Natural killer cell (primary cell): ENCODE measurements around the gene CERS6. TPM values are rescaled to one million over a fixed set of nuclear protein-coding genes. Genes with fewer than 3 reads are reported as not detected.

ENCODE experiments used
- ATAC-seq, 3 donors: fragments of 150-1000 bp in 2 of 3; fragments of 200-7000 bp in 1 of 3; cut with Tn5 transposase; 1 replicate in 1 of 3; 2 replicates in 2 of 3; pipeline ENCODE4 v1.10.0; 2021; ENCODE audit warnings: mild to moderate bottlenecking in 2 of 3, moderate library complexity in 2 of 3
- DNase-seq, 2 donors: peaks; one replicate each; pipeline versions ENCODE4 v3.0.0 to v3.0.0-alpha.2; 2013 to 2021; ENCODE audit warnings: mixed read lengths in 1 of 2
- H3K27ac ChIP-seq: one replicate; pipeline ENCODE4 v1.5.1; 2013; ENCODE audit warnings: mild to moderate bottlenecking, low read length
- H3K27me3 ChIP-seq: one replicate; pipeline ENCODE4 v1.6.1; 2013; ENCODE audit warnings: low read length; ENCODE audit not compliant: control insufficient read depth, insufficient read depth
- H3K36me3 ChIP-seq: one replicate; pipeline ENCODE4 v1.6.1; 2013; ENCODE audit warnings: low read length; ENCODE audit not compliant: control insufficient read depth, insufficient read depth
- H3K4me1 ChIP-seq: one replicate; pipeline ENCODE4 v1.6.1; 2013; ENCODE audit warnings: low read length; ENCODE audit not compliant: control insufficient read depth, insufficient read depth
- H3K4me3 ChIP-seq: one replicate; pipeline ENCODE4 v1.5.1; 2013; ENCODE audit warnings: low read length
- H3K9me3 ChIP-seq: one replicate; pipeline ENCODE4 v1.6.1; 2013; ENCODE audit warnings: low read length; ENCODE audit not compliant: control insufficient read depth, insufficient read depth
- H3K27ac Mint-ChIP-seq, 2 donors: one replicate each; pipeline ENCODE4 v1.8.0; 2022; ENCODE audit warnings: mild to moderate bottlenecking in 2 of 2, mixed read lengths in 2 of 2, moderate library complexity in 1 of 2
- H3K27me3 Mint-ChIP-seq, 2 donors: one replicate each; pipeline ENCODE4 v1.8.0; 2022; ENCODE audit warnings: low read depth in 2 of 2, mixed read lengths in 2 of 2
- H3K36me3 Mint-ChIP-seq: one replicate; pipeline ENCODE4 v1.8.0; 2022; ENCODE audit warnings: mixed read lengths
- H3K4me1 Mint-ChIP-seq, 2 donors: one replicate each; pipeline ENCODE4 v1.8.0; 2022; ENCODE audit warnings: mixed read lengths in 2 of 2
- H3K4me3 Mint-ChIP-seq: one replicate; pipeline ENCODE4 v1.8.0; 2022; ENCODE audit warnings: mild to moderate bottlenecking, moderate library complexity, mixed read lengths
- H3K9me3 Mint-ChIP-seq, 2 donors: one replicate each; pipeline ENCODE4 v1.8.0; 2022; ENCODE audit warnings: mixed read lengths in 2 of 2
- WGBS: methylation state at CpG from one replicate; pipeline ENCODE4 v1.1.7; 2013; ENCODE audit warnings: missing lambda C conversion rate; ENCODE audit not compliant: insufficient coverage; 5-methylcytosine and 5-hydroxymethylcytosine counted together
- intact Hi-C: fragments of 100-400 bp; cut with micrococcal nuclease; formaldehyde crosslinking; loops from one replicate; pipeline ENCODE4 v1.14.2; 2022
- total RNA-seq, 4 donors: library from RNA; stranded (reverse); fragments of 120-200 nt in 1 of 4; gene quantifications; one replicate each; pipeline versions ENCODE4 v1.2.3 to v1.2.4, GENCODE V29; 2013 to 2022
- TF ChIP-seq, protein P1 (sequence below): fragments of 200-600 bp; IDR thresholded peaks from one replicate; pipeline ENCODE4 v1.8.0; 2022; ENCODE audit warnings: antibody characterized with exemption

The CERS6 gene
- total RNA-seq, 3 donors from 2014 or later (not counting 1 experiment from before 2014, with no cell fraction given): 9.1 to 13.5 (median 11.8) TPM

- no peak overlapping the region for H3K4me3 ChIP-seq
- H3K27me3 Mint-ChIP-seq: no peaks in the 10 kb centered on the region
- H3K4me1 ChIP-seq: no peaks in the 10 kb centered on the region
- H3K9me3 Mint-ChIP-seq: no peaks in the 10 kb centered on the region
- peaks cover 5% of the 10 kb centered on the region for H3K36me3 Mint-ChIP-seq
- H3K9me3 ChIP-seq: no peaks in the 10 kb centered on the region
- TF ChIP-seq, protein P1, sequence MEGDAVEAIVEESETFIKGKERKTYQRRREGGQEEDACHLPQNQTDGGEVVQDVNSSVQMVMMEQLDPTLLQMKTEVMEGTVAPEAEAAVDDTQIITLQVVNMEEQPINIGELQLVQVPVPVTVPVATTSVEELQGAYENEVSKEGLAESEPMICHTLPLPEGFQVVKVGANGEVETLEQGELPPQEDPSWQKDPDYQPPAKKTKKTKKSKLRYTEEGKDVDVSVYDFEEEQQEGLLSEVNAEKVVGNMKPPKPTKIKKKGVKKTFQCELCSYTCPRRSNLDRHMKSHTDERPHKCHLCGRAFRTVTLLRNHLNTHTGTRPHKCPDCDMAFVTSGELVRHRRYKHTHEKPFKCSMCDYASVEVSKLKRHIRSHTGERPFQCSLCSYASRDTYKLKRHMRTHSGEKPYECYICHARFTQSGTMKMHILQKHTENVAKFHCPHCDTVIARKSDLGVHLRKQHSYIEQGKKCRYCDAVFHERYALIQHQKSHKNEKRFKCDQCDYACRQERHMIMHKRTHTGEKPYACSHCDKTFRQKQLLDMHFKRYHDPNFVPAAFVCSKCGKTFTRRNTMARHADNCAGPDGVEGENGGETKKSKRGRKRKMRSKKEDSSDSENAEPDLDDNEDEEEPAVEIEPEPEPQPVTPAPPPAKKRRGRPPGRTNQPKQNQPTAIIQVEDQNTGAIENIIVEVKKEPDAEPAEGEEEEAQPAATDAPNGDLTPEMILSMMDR: no peak
- intact Hi-C loops: no loop called here
- no peak overlapping the region for H3K27ac Mint-ChIP-seq
- H3K4me3 Mint-ChIP-seq: no peak overlapping the region
- 100% methylated on average over 4 of the region's 4 CpGs for WGBS
- no peaks in the 10 kb centered on the region for H3K27me3 ChIP-seq
- peaks cover 0 to 4% of the 10 kb centered on the region in 2 donors for H3K4me1 Mint-ChIP-seq
- no peak overlapping the region for H3K27ac ChIP-seq
- DNase-seq: no peak
- ATAC-seq: no peak
- H3K36me3 ChIP-seq: peaks cover 5% of the 10 kb centered on the region
Measured at GRCh38 chr2:168698969-168699368, 242.9 kb downstream of the CERS6 start.

DNA sequence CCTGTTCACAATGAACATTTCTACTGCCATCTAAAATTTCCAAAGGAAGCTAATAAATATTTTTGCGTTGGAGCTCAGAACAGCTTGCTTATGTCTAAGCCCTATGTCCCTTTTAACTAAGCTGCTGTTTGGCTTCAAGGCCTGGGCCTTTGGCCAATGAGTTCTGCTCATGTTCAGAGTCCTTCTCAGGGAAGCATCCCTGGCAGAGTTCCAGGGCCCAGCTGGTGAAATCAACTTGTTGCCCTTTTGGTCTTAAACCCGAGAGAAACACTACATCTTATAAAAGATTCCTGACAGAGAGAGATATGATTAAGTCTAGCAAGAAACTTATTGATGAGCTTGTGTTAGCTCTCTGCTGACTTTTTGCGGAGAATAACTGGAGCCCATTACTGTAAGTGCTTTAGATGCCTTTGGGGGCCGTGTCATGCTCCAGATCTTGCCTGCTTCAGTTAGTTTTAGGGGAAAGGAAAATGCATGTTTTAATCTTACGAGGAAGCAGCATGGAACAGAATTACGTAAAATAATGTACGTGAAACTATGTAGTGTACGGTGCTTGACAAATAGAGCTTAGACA lies 243.9 kb downstream of the CERS6 start:
- intact Hi-C loops: no loop called here
- Histone ChIP-seq H3K27me3 (no peaks in the 10 kb centered on the region), H3K9me3 (no peaks in the 10 kb centered on the region), H3K4me1 (no peaks in the 10 kb centered on the region), H3K4me3 (no peak overlapping the region), H3K27ac (no peak overlapping the region), H3K36me3 (peaks cover 5% of the 10 kb centered on the region)
- peaks cover 1 to 6% of the 10 kb centered on the region in 2 donors for H3K4me1 Mint-ChIP-seq
- H3K4me3 Mint-ChIP-seq: no peak overlapping the region
- H3K27me3 Mint-ChIP-seq: no peaks in the 10 kb centered on the region
- TF ChIP-seq, protein P1: no peak
- peaks cover 5% of the 10 kb centered on the region for H3K36me3 Mint-ChIP-seq
- 98% methylated on average over 8 of the region's 8 CpGs for WGBS
- DNase-seq (no peak), ATAC-seq (no peak)
- H3K9me3 Mint-ChIP-seq: no peaks in the 10 kb centered on the region
- H3K27ac Mint-ChIP-seq: no peak overlapping the region

- H3K27ac Mint-ChIP-seq: no peak overlapping the region
- intact Hi-C loops: no loop called here
- no peaks in the 10 kb centered on the region for H3K9me3 Mint-ChIP-seq
- Histone ChIP-seq H3K36me3 (peaks cover 2% of the 10 kb centered on the region), H3K27ac (no peak overlapping the region), H3K4me3 (no peak overlapping the region), H3K27me3 (no peaks in the 10 kb centered on the region), H3K4me1 (no peaks in the 10 kb centered on the region), H3K9me3 (no peaks in the 10 kb centered on the region)
- no peak overlapping the region for H3K4me3 Mint-ChIP-seq
- no peaks in the 10 kb centered on the region for H3K27me3 Mint-ChIP-seq
- peaks cover 5% of the 10 kb centered on the region for H3K36me3 Mint-ChIP-seq
- TF ChIP-seq, protein P1: no peak
- DNase-seq: no peak
- WGBS: 100% methylated on average over 3 of the region's 5 CpGs
- no peak for ATAC-seq
- peaks cover 9 to 10% of the 10 kb centered on the region in 2 donors for H3K4me1 Mint-ChIP-seq
Measured at GRCh38 chr2:168700615-168701245, 244.7 kb downstream of the CERS6 start.

DNA sequence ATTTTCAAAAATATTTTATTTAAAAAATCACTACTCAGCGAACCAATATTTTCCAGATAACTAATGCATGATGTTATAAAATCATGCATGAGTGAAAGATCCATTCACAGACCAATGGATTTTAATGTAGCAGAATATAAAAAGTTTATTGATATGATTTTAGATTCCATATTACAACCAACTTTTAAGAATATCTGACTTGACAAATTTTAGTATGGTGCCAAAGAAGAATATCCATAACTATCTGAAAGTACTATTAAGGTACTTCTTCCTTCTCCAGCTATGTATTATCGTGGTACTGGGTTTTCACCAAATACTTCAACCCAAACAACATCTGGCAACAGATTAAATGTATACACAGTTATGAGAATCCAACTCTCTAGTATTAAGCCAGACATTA lies 246.5 kb downstream of the CERS6 start:
- intact Hi-C loops: no loop called here

More for the DNA sequence above, 246.5 kb downstream of the CERS6 start:
- no peak for ATAC-seq
- no peaks in the 10 kb centered on the region for H3K4me1 ChIP-seq
- Mint-ChIP-seq H3K27ac (no peak overlapping the region), H3K4me1 (peaks cover 10 to 11% of the 10 kb centered on the region in 2 donors), H3K4me3 (no peak overlapping the region), H3K9me3 (no peaks in the 10 kb centered on the region), H3K36me3 (no peaks in the 10 kb centered on the region), H3K27me3 (no peaks in the 10 kb centered on the region)
- no peaks in the 10 kb centered on the region for H3K27me3 ChIP-seq
- no peak overlapping the region for H3K27ac ChIP-seq
- no peak overlapping the region for H3K4me3 ChIP-seq
- 89% methylated on average over 1 of the region's 2 CpGs for WGBS
- no peak for DNase-seq
- TF ChIP-seq, protein P1: no peak
- no peaks in the 10 kb centered on the region for H3K36me3 ChIP-seq
- no peaks in the 10 kb centered on the region for H3K9me3 ChIP-seq
